ENCODE measurements around the gene RNASET2.

- TF ChIP-seq FOSL2 (IDR thresholded peaks at IDR 0.05): no peak
- no peak for TF ChIP-seq FOSL2 (CRISPR knock-in tag; IDR thresholded peaks at IDR 0.05)
- TF ChIP-seq CTCF (IDR thresholded peaks at IDR 0.05): no peak
These were observed 32.4 kb upstream of the RNASET2 start for GRCh38 chr6:166988674-166989201.

Data from A549 (cell line).